Esophagus muscularis mucosa (tissue), 4 donors: ENCODE measurements around the gene MADCAM1. TPM values are rescaled to one million over a fixed set of nuclear protein-coding genes. Genes with fewer than 3 reads are reported as not detected.

Experiments
- DNase-seq: peaks from one replicate; pipeline ENCODE4 v3.0.0-alpha.2; 2017; ENCODE audit errors: extremely low spot score
- H3K27ac ChIP-seq, 4 donors: fragments of 200-600 bp; sonication (generic); replicated peaks in 1 of 4; 1 replicate in 3 of 4; 2 replicates in 1 of 4; pipeline ENCODE4 v1.5.1; 2016 to 2019; ENCODE audit warnings: mild to moderate bottlenecking in 1 of 4
- H3K27me3 ChIP-seq, 4 donors: fragments of 200-600 bp; sonication (generic); one replicate each; pipeline versions ENCODE4 v1.5.1 to v1.6.0; 2016 to 2019
- H3K36me3 ChIP-seq, 4 donors: fragments of 200-600 bp; sonication (generic); one replicate each; pipeline ENCODE4 v1.5.1; 2016 to 2019
- H3K4me1 ChIP-seq, 4 donors: fragments of 200-600 bp; sonication (generic); one replicate each; pipeline ENCODE4 v1.5.1; 2016 to 2019
- H3K4me3 ChIP-seq, 4 donors: fragments of 200-600 bp; sonication (generic); 1 replicate in 2 of 4; 2 replicates in 2 of 4; pipeline ENCODE4 v1.5.1; 2016 to 2019; ENCODE audit warnings: mild to moderate bottlenecking in 4 of 4, moderate library complexity in 1 of 4
- H3K9me3 ChIP-seq, 4 donors: fragments of 200-600 bp; sonication (generic); 1 replicate in 3 of 4; 2 replicates in 1 of 4; pipeline ENCODE4 v1.5.1; 2016 to 2019
- CTCF ChIP-seq, 3 experiments: fragments of 200-600 bp in 2 of 3; fragments of 450-650 bp in 1 of 3; sonication (generic) in 2 of 3; IDR thresholded peaks; one replicate each; pipeline ENCODE4 v1.5.1; 2017 to 2019; ENCODE audit warnings: antibody characterized with exemption in 3 of 3, mild to moderate bottlenecking in 2 of 3, moderate library complexity in 1 of 3
- EP300 ChIP-seq: sonication (generic); formaldehyde crosslinking; IDR thresholded peaks from one replicate; pipeline ENCODE4 v1.6.1; 2017; ENCODE audit warnings: antibody characterized with exemption
- POLR2A ChIP-seq: fragments of 450-650 bp; IDR thresholded peaks from one replicate; pipeline ENCODE4 v1.6.1; 2017; ENCODE audit warnings: antibody characterized with exemption, moderate library complexity, mild to moderate bottlenecking, low read depth
- POLR2AphosphoS5 ChIP-seq, 2 donors: sonication (generic); formaldehyde crosslinking; IDR thresholded peaks; one replicate each; pipeline ENCODE4 v1.6.1; 2017; ENCODE audit warnings: antibody characterized with exemption in 2 of 2
- WGBS: methylation state at CpG from one replicate; pipeline ENCODE4 v1.1.5; 2018; 5-methylcytosine and 5-hydroxymethylcytosine counted together
- intact Hi-C: fragments of 100-400 bp; cut with DNase I; formaldehyde crosslinking; loops from one replicate; pipeline ENCODE4 v1.15.1; 2023
- total RNA-seq, 4 donors: library from RNA; depleted of rRNA; stranded (reverse); fragments of >200 nt; gene quantifications; one replicate each; pipeline versions ENCODE4 v1.1.0 to v1.2.1, GENCODE V29; 2016

MADCAM1 gene
- total RNA-seq, 4 donors from 2014 or later: 0.17 to 0.42 TPM; not detected in 2

GRCh38 chr19:508204-509150 is 12.2 kb downstream of the MADCAM1 start:
- H3K4me1 ChIP-seq: peaks cover 31 to 52% (median 40%) of the 10 kb centered on the region in 4 donors
- intact Hi-C loops: no loop called here

GRCh38 chr19:510606-511100 is 14.4 kb downstream of the MADCAM1 start:
- intact Hi-C loops: no loop called here
- peak overlapping the region; percentile 66 to 82 (median 74) for H3K27ac ChIP-seq
- no peak for DNase-seq
- peak; percentile 34 to 56 for TF ChIP-seq POLR2AphosphoS5 (IDR thresholded peaks at IDR 0.05)
- no peak for TF ChIP-seq POLR2A
- no peak for TF ChIP-seq EP300
- peak; percentile 78 to 95 (median 85) for TF ChIP-seq CTCF (IDR thresholded peaks at IDR 0.05)
- peaks cover 0 to 13% (median 10%) of the 10 kb centered on the region in 4 donors for H3K36me3 ChIP-seq
- WGBS: 4% methylated on average over 3 of the region's 21 CpGs
- no peaks in the 10 kb centered on the region for H3K9me3 ChIP-seq
- H3K4me1 ChIP-seq: peaks cover 31 to 51% (median 40%) of the 10 kb centered on the region in 4 donors
- peak overlapping the region; percentile 25 to 37 (median 30) for H3K4me3 ChIP-seq
- no peaks in the 10 kb centered on the region for H3K27me3 ChIP-seq

More at GRCh38 chr19:508204-509150, 12.2 kb downstream of the MADCAM1 start:
- H3K27ac ChIP-seq: peak overlapping the region in 3 of 4 donors; percentile 91 to 94 (median 91)
- H3K27me3 ChIP-seq: no peaks in the 10 kb centered on the region
- TF ChIP-seq EP300: no peak
- TF ChIP-seq POLR2AphosphoS5 (IDR thresholded peaks at IDR 0.05): no peak
- no peak for TF ChIP-seq POLR2A
- TF ChIP-seq CTCF (IDR thresholded peaks at IDR 0.05): no peak
- H3K4me3 ChIP-seq: peak overlapping the region; percentile 73 to 100 (median 92)
- H3K36me3 ChIP-seq: peaks cover 0 to 11% (median 10%) of the 10 kb centered on the region in 4 donors
- WGBS: 77% methylated on average over 23 of the region's 32 CpGs
- no peaks in the 10 kb centered on the region for H3K9me3 ChIP-seq
- DNase-seq: no peak

DNA sequence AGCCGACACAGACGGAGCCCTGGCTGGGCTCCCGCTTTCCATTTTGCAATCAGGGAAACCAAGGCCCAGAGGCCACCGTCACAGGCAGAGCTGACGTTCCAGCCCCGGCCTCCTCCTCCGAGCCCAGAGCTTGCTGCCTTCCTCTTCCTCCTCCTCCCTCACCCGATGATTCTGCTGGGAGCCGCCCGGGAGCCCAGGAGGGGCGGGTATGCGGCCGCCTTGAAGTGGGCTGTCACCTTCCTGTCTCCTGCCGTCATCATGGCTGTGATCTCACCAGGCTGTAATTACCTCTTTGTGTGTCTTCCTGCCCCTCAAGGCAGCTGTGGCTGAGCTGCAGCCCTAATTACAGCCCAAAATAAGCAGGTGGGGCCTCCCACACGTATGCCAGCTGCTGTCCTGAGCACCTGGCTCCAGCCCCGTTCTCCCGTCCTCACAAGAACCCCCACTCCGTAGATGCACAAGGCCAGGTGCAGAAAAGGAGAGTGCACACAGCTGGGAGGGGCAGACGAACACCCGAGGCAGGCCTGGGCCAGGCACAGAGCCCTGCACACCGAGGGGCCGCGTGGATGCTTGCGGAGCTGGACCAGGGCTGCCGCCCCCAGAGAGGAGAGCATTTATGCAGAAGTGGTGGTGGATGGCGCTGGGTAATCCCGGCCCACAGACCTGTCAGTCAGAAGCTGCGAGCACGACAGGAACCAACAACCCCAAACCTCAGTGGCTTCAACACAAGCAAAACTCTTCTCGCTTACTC is 15.0 kb downstream of the MADCAM1 start:
- H3K27me3 ChIP-seq: no peaks in the 10 kb centered on the region
- WGBS: 31% methylated on average over 26 of the region's 30 CpGs
- H3K4me1 ChIP-seq: peaks cover 29 to 44% (median 36%) of the 10 kb centered on the region in 4 donors
- peak overlapping the region; percentile 25 to 37 (median 30) for H3K4me3 ChIP-seq
- no peak for DNase-seq
- TF ChIP-seq POLR2AphosphoS5 (IDR thresholded peaks at IDR 0.05): peak; percentile 5 to 29
- TF ChIP-seq POLR2A: no peak
- no peaks in the 10 kb centered on the region for H3K9me3 ChIP-seq
- peaks cover 0 to 13% (median 10%) of the 10 kb centered on the region in 4 donors for H3K36me3 ChIP-seq
- intact Hi-C loops: no loop called here
- H3K27ac ChIP-seq: peak overlapping the region; percentile 66 to 82 (median 74)

DNA sequence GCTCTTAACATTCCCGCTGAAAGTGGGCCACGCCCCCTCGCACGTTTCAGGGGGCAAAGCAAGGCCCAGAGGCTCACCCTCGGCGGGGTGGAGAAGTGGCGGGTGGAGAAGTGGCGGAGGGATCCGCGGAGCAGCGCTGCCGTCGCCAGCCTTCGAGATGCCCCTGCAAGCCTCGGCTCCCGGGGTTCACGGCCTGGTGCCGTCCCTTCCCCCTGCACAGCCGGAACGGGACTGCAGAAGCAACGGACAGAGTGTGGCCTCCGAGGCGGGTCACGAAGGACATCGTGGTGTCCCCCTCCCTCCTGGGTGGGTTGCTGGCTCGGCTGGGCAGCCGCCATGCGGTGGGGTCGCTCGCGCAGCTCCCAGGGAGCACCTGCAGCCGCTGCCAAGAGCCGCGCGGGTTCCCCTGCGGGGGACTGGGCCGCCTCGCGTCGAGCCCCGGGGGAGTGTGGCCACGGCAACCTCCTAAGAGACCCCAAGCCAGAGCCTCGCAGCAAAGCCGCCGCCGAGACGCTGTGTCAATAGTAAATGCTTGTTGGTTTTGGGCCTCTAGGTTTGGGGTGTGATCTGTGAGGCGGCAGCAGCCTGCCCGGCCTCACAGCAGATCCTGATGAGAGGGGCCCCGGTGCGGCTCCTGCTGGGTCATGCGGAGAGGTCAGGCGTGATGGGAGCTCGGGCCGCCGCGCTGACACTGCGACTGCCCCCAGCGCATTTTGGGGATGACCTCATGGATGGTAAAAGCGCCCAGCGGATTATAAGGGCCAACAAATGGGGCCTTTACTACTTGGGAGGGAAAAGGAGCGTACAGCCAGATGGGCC is 16.5 kb downstream of the MADCAM1 start:
- Histone ChIP-seq H3K4me3 (no peak overlapping the region), H3K9me3 (no peaks in the 10 kb centered on the region), H3K36me3 (peaks cover 0 to 13% (median 10%) of the 10 kb centered on the region in 4 donors), H3K27me3 (no peaks in the 10 kb centered on the region), H3K27ac (no peak overlapping the region), H3K4me1 (peaks cover 27 to 39% (median 31%) of the 10 kb centered on the region in 4 donors)
- intact Hi-C loops: no loop called here
- 71% methylated on average over 44 of the region's 62 CpGs for WGBS
- TF ChIP-seq EP300 (no peak), POLR2AphosphoS5 (IDR thresholded peaks at IDR 0.05) (no peak), POLR2A (no peak), CTCF (IDR thresholded peaks at IDR 0.05) (no peak)
- no peak for DNase-seq
